ENCODE measurements around the gene KRTAP10-4. TPM values are rescaled to one million over a fixed set of nuclear protein-coding genes. Genes with fewer than 3 reads are reported as not detected.

KRTAP10-4 gene
- polyA plus RNA-seq, 2 of the 4 experiments (the other 2 are of a cell fraction) = not detected

DNA sequence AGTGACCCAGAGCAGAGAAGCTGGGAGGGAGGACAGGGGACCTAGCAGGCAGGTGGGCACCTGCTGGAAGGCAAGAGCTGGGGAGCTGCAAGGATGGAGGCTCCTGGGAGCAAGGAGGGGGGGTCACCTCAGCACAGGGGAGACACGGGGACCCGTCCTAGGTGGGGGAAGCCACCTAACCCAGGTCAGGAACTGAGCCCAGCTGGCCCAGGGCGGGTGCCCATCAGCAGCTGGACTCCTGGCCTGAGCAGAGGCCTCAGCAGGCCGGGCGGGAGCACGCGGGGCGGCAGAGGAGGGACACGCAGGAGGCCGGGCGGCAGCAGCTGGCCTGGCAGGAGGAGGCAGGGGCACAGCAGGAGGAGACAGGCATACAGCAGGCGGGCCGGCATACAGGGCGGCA is 34.5 kb upstream of the KRTAP10-4 start:
- H3K4me2 ChIP-seq = no peak overlapping the region
- H3K4me3 ChIP-seq = no peak overlapping the region
- ChIA-PET CTCF (interaction anchor here (1.0 kb wide), 1 partner anchor 28 kb away, joined by 3 read pairs; no protein-coding TSS in a partner anchor), POLR2A (no interaction called here)
- no peaks in the 10 kb centered on the region for H3K4me1 ChIP-seq
- H3K9me3 ChIP-seq = peaks cover 15% of the 10 kb centered on the region; the same call in 2 of the 3 replicates
- ATAC-seq (no peak), FAIRE-seq (no peak), DNase-seq (ENCODE audit: low read depth in 1 of 2, low spot score in 1 of 2) (no peak)
- TF ChIP-seq NR3C1 (IDR thresholded peaks at IDR 0.05) (no peak), FOXS1 (CRISPR knock-in tag; IDR thresholded peaks at IDR 0.05) (no peak), ZFP36 (IDR thresholded peaks at IDR 0.05; ENCODE audit: borderline replicate concordance, partially characterized antibody) (no peak)
- whole genome bisulfite sequencing (ENCODE audit: missing lambda C conversion rate) = no CpG with 5 or more reads among the region's 14 CpGs
- H3K27ac ChIP-seq = no peak overlapping the region

DNA sequence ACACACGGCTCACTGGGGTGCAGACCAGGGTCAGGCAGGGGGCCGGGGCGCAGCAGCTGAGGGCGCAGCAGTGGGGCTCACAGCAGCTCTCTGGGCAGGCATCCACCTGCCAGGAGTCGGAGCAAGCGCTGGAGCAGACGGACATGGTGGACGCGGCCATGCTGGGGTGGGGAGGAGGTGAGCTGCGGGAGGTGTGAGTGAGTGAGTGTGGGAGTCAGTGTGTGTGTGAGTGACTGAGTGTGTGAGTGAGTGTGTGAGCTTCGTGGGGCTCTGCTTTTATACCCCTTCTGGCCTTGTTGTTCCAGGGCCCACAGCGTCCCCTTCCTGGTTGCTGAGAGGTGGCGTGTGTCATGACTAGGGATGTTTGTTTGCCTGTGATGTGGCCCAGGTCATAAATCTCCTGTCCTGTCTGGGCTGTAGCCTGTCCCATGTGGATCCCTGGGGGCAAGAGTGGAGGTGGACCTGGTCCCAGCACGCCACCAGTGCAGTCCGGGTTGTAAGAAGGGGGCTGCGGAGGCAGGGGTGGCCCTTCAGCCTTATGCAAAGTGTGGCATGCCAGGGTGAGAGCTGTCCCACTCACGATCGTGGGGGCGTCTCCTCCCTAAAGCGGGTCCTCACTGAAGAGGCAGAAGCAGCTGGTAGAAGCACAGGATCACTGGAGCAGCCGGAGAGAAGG is 33.4 kb upstream of the KRTAP10-4 start, which contains the start of gene KRTAP10-1:
KRTAP10-1 (minus strand) TSS at position 205 of the 676 bp plus-strand sequence; CDS start at position 160, 45 bp downstream.
- CTCF ChIA-PET = no interaction called here

More for the DNA sequence above, 33.4 kb upstream of the KRTAP10-4 start, which contains the start of gene KRTAP10-1:
- H3K4me1 ChIP-seq = no peaks in the 10 kb centered on the region
- WGBS (ENCODE audit: missing lambda C conversion rate) = 60% methylated on average over 14 of the region's 21 CpGs
- H3K4me2 ChIP-seq = no peak within 1 kb of the TSS
- TF ChIP-seq ZFP36 (IDR thresholded peaks at IDR 0.05; ENCODE audit: borderline replicate concordance, partially characterized antibody) = no peak
- no peak for TF ChIP-seq KDM5A (IDR thresholded peaks at IDR 0.05)
- TF ChIP-seq, protein P1, sequence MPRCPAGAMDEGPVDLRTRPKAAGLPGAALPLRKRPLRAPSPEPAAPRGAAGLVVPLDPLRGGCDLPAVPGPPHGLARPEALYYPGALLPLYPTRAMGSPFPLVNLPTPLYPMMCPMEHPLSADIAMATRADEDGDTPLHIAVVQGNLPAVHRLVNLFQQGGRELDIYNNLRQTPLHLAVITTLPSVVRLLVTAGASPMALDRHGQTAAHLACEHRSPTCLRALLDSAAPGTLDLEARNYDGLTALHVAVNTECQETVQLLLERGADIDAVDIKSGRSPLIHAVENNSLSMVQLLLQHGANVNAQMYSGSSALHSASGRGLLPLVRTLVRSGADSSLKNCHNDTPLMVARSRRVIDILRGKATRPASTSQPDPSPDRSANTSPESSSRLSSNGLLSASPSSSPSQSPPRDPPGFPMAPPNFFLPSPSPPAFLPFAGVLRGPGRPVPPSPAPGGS (IDR thresholded peaks at IDR 0.05) = no peak
- TF ChIP-seq GATA3 (IDR thresholded peaks at IDR 0.05; ENCODE audit: borderline replicate concordance) = no peak
- TF ChIP-seq, protein P2, sequence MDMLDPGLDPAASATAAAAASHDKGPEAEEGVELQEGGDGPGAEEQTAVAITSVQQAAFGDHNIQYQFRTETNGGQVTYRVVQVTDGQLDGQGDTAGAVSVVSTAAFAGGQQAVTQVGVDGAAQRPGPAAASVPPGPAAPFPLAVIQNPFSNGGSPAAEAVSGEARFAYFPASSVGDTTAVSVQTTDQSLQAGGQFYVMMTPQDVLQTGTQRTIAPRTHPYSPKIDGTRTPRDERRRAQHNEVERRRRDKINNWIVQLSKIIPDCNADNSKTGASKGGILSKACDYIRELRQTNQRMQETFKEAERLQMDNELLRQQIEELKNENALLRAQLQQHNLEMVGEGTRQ (IDR thresholded peaks at IDR 0.05) = no peak
- TF ChIP-seq, protein P3, sequence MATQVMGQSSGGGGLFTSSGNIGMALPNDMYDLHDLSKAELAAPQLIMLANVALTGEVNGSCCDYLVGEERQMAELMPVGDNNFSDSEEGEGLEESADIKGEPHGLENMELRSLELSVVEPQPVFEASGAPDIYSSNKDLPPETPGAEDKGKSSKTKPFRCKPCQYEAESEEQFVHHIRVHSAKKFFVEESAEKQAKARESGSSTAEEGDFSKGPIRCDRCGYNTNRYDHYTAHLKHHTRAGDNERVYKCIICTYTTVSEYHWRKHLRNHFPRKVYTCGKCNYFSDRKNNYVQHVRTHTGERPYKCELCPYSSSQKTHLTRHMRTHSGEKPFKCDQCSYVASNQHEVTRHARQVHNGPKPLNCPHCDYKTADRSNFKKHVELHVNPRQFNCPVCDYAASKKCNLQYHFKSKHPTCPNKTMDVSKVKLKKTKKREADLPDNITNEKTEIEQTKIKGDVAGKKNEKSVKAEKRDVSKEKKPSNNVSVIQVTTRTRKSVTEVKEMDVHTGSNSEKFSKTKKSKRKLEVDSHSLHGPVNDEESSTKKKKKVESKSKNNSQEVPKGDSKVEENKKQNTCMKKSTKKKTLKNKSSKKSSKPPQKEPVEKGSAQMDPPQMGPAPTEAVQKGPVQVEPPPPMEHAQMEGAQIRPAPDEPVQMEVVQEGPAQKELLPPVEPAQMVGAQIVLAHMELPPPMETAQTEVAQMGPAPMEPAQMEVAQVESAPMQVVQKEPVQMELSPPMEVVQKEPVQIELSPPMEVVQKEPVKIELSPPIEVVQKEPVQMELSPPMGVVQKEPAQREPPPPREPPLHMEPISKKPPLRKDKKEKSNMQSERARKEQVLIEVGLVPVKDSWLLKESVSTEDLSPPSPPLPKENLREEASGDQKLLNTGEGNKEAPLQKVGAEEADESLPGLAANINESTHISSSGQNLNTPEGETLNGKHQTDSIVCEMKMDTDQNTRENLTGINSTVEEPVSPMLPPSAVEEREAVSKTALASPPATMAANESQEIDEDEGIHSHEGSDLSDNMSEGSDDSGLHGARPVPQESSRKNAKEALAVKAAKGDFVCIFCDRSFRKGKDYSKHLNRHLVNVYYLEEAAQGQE (IDR thresholded peaks at IDR 0.05) = no peak
- TF ChIP-seq JUNB (IDR thresholded peaks at IDR 0.05) = no peak
- no peak for TF ChIP-seq POLR2AphosphoS2 (conservative IDR thresholded peaks at IDR 0.05; ENCODE audit: low read length)
- TF ChIP-seq CBX2 (IDR thresholded peaks at IDR 0.05; ENCODE audit: borderline replicate concordance, low read depth) = no peak
- no peak for TF ChIP-seq RFX5 (IDR thresholded peaks at IDR 0.05)
- TF ChIP-seq CBX8 (IDR thresholded peaks at IDR 0.05) = no peak
- no peak for TF ChIP-seq RNF2 (IDR thresholded peaks at IDR 0.05; ENCODE audit: borderline replicate concordance, low read depth)
- no peak for TF ChIP-seq ZSCAN20 (CRISPR knock-in tag; IDR thresholded peaks at IDR 0.05)
- TF ChIP-seq HOXB13 (CRISPR knock-in tag; IDR thresholded peaks at IDR 0.05; ENCODE audit: low read depth) = no peak
- TF ChIP-seq, protein P4, sequence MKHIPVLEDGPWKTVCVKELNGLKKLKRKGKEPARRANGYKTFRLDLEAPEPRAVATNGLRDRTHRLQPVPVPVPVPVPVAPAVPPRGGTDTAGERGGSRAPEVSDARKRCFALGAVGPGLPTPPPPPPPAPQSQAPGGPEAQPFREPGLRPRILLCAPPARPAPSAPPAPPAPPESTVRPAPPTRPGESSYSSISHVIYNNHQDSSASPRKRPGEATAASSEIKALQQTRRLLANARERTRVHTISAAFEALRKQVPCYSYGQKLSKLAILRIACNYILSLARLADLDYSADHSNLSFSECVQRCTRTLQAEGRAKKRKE (CRISPR knock-in tag; IDR thresholded peaks at IDR 0.05; ENCODE audit: low read depth) = no peak
- no peak for TF ChIP-seq HOXB5 (CRISPR knock-in tag; IDR thresholded peaks at IDR 0.05)
- no peak for TF ChIP-seq FOXS1 (CRISPR knock-in tag; IDR thresholded peaks at IDR 0.05)
- TF ChIP-seq RAD21 (conservative IDR thresholded peaks at IDR 0.05 in 1 of 2, IDR thresholded peaks at IDR 0.05 in 1 of 2) = no peak
- peaks cover 15% of the 10 kb centered on the region; the same call in 2 of the 3 replicates for H3K9me3 ChIP-seq
- no peak within 1 kb of the TSS for H3K27ac ChIP-seq
- H3K4me3 ChIP-seq = no peak within 1 kb of the TSS
- no peak for FAIRE-seq
- no peak for DNase-seq (ENCODE audit: low read depth in 1 of 2, low spot score in 1 of 2)
- POLR2A ChIA-PET = no interaction called here
- ATAC-seq = no peak

Data from A549 (cell line).